ENCODE data around the gene LIPA. TPM values are rescaled to one million over a fixed set of nuclear protein-coding genes. Genes with fewer than 3 reads are reported as not detected.

LIPA gene
- total and polyA plus RNA-seq, 9 of the 15 experiments (the other 6 are each of a cell fraction or from before 2014, with no cell fraction given), result 0.07 to 0.40 (median 0.15) TPM; not detected in 1

DNA sequence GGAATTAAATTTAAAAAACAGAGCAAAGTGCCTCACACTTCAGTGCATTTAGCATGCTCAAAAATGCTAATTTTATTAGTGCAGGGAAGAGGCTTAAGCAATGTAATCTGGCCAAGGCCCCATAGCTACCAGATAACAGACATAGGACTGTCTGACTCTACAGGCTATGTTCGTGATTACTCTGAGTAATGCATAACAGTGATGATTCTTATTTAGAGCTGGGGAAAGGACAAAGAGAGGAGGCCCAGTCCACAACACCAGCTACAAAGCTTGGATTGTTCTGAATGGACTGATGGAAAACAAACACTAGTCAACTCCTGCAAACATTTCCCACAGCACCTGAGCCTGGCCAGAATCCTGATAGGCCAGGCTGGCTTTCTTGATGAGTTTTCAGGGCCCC, 36.1 kb downstream of the LIPA start (continued):
- no peak for TF ChIP-seq ZNF133 (CRISPR knock-in tag; IDR thresholded peaks at IDR 0.05)

DNA sequence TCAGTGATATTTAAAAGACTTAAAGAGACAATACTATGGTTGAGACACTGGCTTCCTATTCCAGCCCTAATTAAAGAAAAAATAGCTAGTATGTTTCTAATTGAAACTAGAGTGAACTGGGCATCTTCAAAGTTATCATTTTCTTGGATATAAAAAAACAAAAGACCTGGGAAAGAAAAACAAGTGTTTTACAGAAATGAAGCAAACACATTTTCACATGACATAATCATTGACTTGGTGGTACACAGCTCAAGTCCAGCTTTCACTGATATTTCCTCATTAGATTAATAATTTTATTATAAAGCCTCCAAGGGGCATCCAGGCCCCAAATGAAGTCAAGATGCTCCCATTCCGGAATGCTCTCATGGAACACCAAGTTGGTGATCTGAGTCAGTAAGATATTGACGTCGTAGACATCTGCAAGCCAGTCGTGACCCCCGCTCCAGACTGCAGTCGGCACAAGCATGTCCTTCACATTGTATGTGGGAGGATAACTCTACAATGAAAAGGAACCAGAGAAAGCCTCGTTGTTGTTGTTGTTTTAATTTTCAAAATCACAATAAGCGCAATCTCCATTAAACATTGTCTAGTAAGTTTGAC, 36.9 kb downstream of the LIPA start:
- intact Hi-C loops (cut with micrococcal nuclease) (no loop called here), in situ Hi-C loops (cut with MboI) (loop anchor here (10.0 kb wide), 1 partner anchor 190 kb away; no protein-coding TSS in a partner anchor)
- WGBS (ENCODE audit: insufficient coverage, low coverage, missing lambda C conversion rate), result 1% methylated on average over 8 of the region's 8 CpGs
- no peak for ATAC-seq
- Histone ChIP-seq H4K20me1 (replicated peaks; ENCODE audit: control insufficient read depth, insufficient read depth, low read length) (no peaks in the 10 kb centered on the region), H3K79me2 (ENCODE audit: control insufficient read depth, insufficient read depth, low read length) (no peaks in the 10 kb centered on the region), H2AFZ (ENCODE audit: low read depth, low read length) (no peak overlapping the region), H3K4me1 (replicated peaks in 1 of 2; ENCODE audit: control insufficient read depth in 2 of 2, insufficient read depth in 2 of 2, low read length in 2 of 2) (no peaks in the 10 kb centered on the region), H3K36me3 (ENCODE audit: control insufficient read depth, insufficient read depth, low read length) (no peaks in the 10 kb centered on the region), H3K27me3 (ENCODE audit: control insufficient read depth in 2 of 2, insufficient read depth in 2 of 2, low read length in 2 of 2) (no peaks in the 10 kb centered on the region; a peak in 2 of 5 replicates), H3K9me3 (replicated peaks; ENCODE audit: control insufficient read depth, insufficient read depth, low read depth, low read length) (no peaks in the 10 kb centered on the region), H3K27ac (ENCODE audit: extremely low read depth, low read depth, low read length) (no peak overlapping the region), H3K9me1 (ENCODE audit: control insufficient read depth, insufficient read depth, low read length) (no peaks in the 10 kb centered on the region), H3K9ac (ENCODE audit: insufficient read depth in 1 of 2, low read depth in 2 of 2, low read length in 2 of 2) (no peak overlapping the region), H3K4me2 (ENCODE audit: insufficient read depth, low read length) (no peak overlapping the region), H3K4me3 (no peak overlapping the region)
- BruUV-seq (replicated peaks), result no TSS peak
- ChIA-PET CTCF (ENCODE audit: low intra/inter-chr PET ratio) (interaction anchor here (2.0 to 3.4 kb wide), 2 partner anchors 184 to 280 kb away, joined by 17 to 42 read pairs; no protein-coding TSS in a partner anchor), POLR2A (no interaction called here)
- no peak for DNase-seq (ENCODE audit: extremely low read depth in 1 of 4, low spot score in 3 of 4)
- FAIRE-seq, result no peak
- TF ChIP-seq ZNF584 (CRISPR knock-in tag; IDR thresholded peaks at IDR 0.05; ENCODE audit: low read depth), result no peak
- no peak for TF ChIP-seq ZNF3 (CRISPR knock-in tag; IDR thresholded peaks at IDR 0.05)
- TF ChIP-seq, protein P1, sequence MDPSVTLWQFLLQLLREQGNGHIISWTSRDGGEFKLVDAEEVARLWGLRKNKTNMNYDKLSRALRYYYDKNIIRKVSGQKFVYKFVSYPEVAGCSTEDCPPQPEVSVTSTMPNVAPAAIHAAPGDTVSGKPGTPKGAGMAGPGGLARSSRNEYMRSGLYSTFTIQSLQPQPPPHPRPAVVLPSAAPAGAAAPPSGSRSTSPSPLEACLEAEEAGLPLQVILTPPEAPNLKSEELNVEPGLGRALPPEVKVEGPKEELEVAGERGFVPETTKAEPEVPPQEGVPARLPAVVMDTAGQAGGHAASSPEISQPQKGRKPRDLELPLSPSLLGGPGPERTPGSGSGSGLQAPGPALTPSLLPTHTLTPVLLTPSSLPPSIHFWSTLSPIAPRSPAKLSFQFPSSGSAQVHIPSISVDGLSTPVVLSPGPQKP (CRISPR knock-in tag; IDR thresholded peaks at IDR 0.05), result no peak
- no peak for TF ChIP-seq SMARCA4 (IDR thresholded peaks at IDR 0.05)
- no peak for TF ChIP-seq NFIC (IDR thresholded peaks at IDR 0.05)
- no peak for TF ChIP-seq SAFB2 (IDR thresholded peaks at IDR 0.05; ENCODE audit: borderline replicate concordance, low read depth, low read length, severe bottlenecking)
- TF ChIP-seq ZNF24 (IDR thresholded peaks at IDR 0.05), result no peak
- TF ChIP-seq RFX7 (CRISPR knock-in tag; IDR thresholded peaks at IDR 0.05), result no peak
- no peak for TF ChIP-seq MYNN (IDR thresholded peaks at IDR 0.05)
- no peak for TF ChIP-seq MYNN (CRISPR knock-in tag; IDR thresholded peaks at IDR 0.05)
- no peak for TF ChIP-seq ZEB2 (IDR thresholded peaks at IDR 0.05)
- TF ChIP-seq, protein P2, sequence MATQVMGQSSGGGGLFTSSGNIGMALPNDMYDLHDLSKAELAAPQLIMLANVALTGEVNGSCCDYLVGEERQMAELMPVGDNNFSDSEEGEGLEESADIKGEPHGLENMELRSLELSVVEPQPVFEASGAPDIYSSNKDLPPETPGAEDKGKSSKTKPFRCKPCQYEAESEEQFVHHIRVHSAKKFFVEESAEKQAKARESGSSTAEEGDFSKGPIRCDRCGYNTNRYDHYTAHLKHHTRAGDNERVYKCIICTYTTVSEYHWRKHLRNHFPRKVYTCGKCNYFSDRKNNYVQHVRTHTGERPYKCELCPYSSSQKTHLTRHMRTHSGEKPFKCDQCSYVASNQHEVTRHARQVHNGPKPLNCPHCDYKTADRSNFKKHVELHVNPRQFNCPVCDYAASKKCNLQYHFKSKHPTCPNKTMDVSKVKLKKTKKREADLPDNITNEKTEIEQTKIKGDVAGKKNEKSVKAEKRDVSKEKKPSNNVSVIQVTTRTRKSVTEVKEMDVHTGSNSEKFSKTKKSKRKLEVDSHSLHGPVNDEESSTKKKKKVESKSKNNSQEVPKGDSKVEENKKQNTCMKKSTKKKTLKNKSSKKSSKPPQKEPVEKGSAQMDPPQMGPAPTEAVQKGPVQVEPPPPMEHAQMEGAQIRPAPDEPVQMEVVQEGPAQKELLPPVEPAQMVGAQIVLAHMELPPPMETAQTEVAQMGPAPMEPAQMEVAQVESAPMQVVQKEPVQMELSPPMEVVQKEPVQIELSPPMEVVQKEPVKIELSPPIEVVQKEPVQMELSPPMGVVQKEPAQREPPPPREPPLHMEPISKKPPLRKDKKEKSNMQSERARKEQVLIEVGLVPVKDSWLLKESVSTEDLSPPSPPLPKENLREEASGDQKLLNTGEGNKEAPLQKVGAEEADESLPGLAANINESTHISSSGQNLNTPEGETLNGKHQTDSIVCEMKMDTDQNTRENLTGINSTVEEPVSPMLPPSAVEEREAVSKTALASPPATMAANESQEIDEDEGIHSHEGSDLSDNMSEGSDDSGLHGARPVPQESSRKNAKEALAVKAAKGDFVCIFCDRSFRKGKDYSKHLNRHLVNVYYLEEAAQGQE (IDR thresholded peaks at IDR 0.05; ENCODE audit: borderline replicate concordance), result no peak
- TF ChIP-seq, protein P2 (CRISPR knock-in tag; IDR thresholded peaks at IDR 0.05; ENCODE audit: low read depth), result no peak
- no peak for TF ChIP-seq ZNF586 (CRISPR knock-in tag; conservative IDR thresholded peaks at IDR 0.05)

Data from K562 (cell line).